Lung (tissue), 12 donors: Measurements from ENCODE around the gene ADAM12. TPM values are rescaled to one million over a fixed set of nuclear protein-coding genes. Genes with fewer than 3 reads are reported as not detected.

ENCODE experiments used
- ATAC-seq: fragments of 200-7000 bp; cut with Tn5 transposase; one replicate; pipeline ENCODE4 v1.9.1; 2020; ENCODE audit warnings: moderate number of reproducible peaks; ENCODE audit not compliant: insufficient read depth, low FRiP score
- DNase-seq, 3 donors: peaks; one replicate each; pipeline ENCODE4 v3.0.0-alpha.2; 2013 to 2017
- H3K27ac ChIP-seq, 2 donors: one replicate each; pipeline ENCODE4 v1.5.1; 2013; ENCODE audit warnings: mild to moderate bottlenecking in 2 of 2, moderate library complexity in 2 of 2, control low read depth in 1 of 2, inconsistent platforms in 1 of 2, low read depth in 1 of 2, low read length in 1 of 2
- H3K27me3 ChIP-seq, 3 donors: one replicate each; pipeline ENCODE4 v1.5.1; 2013; ENCODE audit warnings: low read length in 2 of 3; ENCODE audit not compliant: control insufficient read depth in 3 of 3, insufficient read depth in 3 of 3
- H3K36me3 ChIP-seq, 4 donors: one replicate each; pipeline ENCODE4 v1.5.1; 2013; ENCODE audit warnings: low read length in 4 of 4, mild to moderate bottlenecking in 1 of 4, moderate library complexity in 1 of 4; ENCODE audit not compliant: control insufficient read depth in 4 of 4, insufficient read depth in 4 of 4
- H3K4me1 ChIP-seq, 5 donors: one replicate each; pipeline ENCODE4 v1.5.1; 2013; ENCODE audit warnings: low read length in 5 of 5, mild to moderate bottlenecking in 2 of 5, moderate library complexity in 1 of 5; ENCODE audit not compliant: control insufficient read depth in 5 of 5, insufficient read depth in 5 of 5
- H3K4me3 ChIP-seq: one replicate; pipeline ENCODE4 v1.5.1; 2013; ENCODE audit warnings: mild to moderate bottlenecking, control low read depth, moderate library complexity
- H3K9ac ChIP-seq, 2 donors: one replicate each; pipeline ENCODE4 v1.5.1; 2013; ENCODE audit warnings: low read length in 2 of 2, control low read depth in 1 of 2; ENCODE audit not compliant: insufficient read depth in 1 of 2
- H3K9me3 ChIP-seq, 4 donors: one replicate each; pipeline ENCODE4 v1.5.1; 2013; ENCODE audit warnings: low read length in 3 of 4, mild to moderate bottlenecking in 1 of 4, moderate library complexity in 1 of 4; ENCODE audit not compliant: control insufficient read depth in 4 of 4, insufficient read depth in 3 of 4
- CTCF ChIP-seq: IDR thresholded peaks from 2 replicates; pipeline ENCODE4 v1.5.1; 2012; ENCODE audit warnings: mild to moderate bottlenecking; ENCODE audit errors: control extremely low read depth, extremely low read depth
- WGBS, 2 donors: extraction: QIAGEN DNeasy Blood & Tissue Kit; methylation state at CpG; one replicate each; pipeline ENCODE4 v1.1.7; 2013; 5-methylcytosine and 5-hydroxymethylcytosine counted together
- polyA plus RNA-seq, 2 donors: library from polyadenylated mRNA; stranded (reverse); fragments of 200-250 nt; gene quantifications; one replicate each; pipeline ENCODE4 v1.2.1, GENCODE V29; 2013
- total RNA-seq, 2 donors: library from RNA; depleted of rRNA in 1 of 2; stranded (reverse); fragments of >200 nt in 1 of 2; gene quantifications; one replicate each; pipeline ENCODE4 v1.2.1, GENCODE V29; 2014 to 2021
- donor health status: control.
- donor health status: control.
- donor health status: Bipolar disorder and iron deficiency.
- donor health status: healthy.
- donor health status: DM: yes; HTN: yes; CAD: no.

ADAM12 gene
- total and polyA plus RNA-seq, 4 donors = 0.16 to 5.8 (median 0.85) TPM

- no peak for ATAC-seq
- TF ChIP-seq CTCF = no peak
- H3K27ac ChIP-seq = no peak overlapping the region
These were observed 20.8 kb upstream of the ADAM12 start for GRCh38 chr10:126408953-126409641.

GRCh38 chr10:126407831-126408230, 19.6 kb upstream of the ADAM12 start:
- no peak for ATAC-seq
- Histone ChIP-seq H3K4me1 (peaks cover 0 to 14% (median 4%) of the 10 kb centered on the region in 5 donors), H3K27me3 (no peaks in the 10 kb centered on the region), H3K27ac (no peak overlapping the region), H3K36me3 (no peaks in the 10 kb centered on the region), H3K9me3 (peaks cover 0 to 4% (median 0%) of the 10 kb centered on the region in 4 donors), H3K9ac (no peak overlapping the region), H3K4me3 (no peak overlapping the region)
- WGBS, 2 donors = 87 to 89% methylated on average over 2 of the region's 2 CpGs
- no peak for DNase-seq
- TF ChIP-seq CTCF = no peak

More at GRCh38 chr10:126408953-126409641, 20.8 kb upstream of the ADAM12 start:
- Histone ChIP-seq H3K36me3 (no peaks in the 10 kb centered on the region), H3K27me3 (peaks cover 0 to 3% (median 0%) of the 10 kb centered on the region in 3 donors), H3K4me3 (no peak overlapping the region), H3K4me1 (peaks cover 0 to 1% (median 0%) of the 10 kb centered on the region in 5 donors), H3K9me3 (peaks cover 0 to 4% (median 0%) of the 10 kb centered on the region in 4 donors), H3K9ac (no peak overlapping the region)
- 37 to 51% methylated on average over 11 of the region's 11 CpGs for WGBS, 2 donors
- DNase-seq = no peak

- no peak for ATAC-seq
- H3K27me3 ChIP-seq = no peaks in the 10 kb centered on the region
- no peaks in the 10 kb centered on the region for H3K36me3 ChIP-seq
- H3K4me1 ChIP-seq = peaks cover 0 to 18% (median 4%) of the 10 kb centered on the region in 5 donors
- no peak overlapping the region for H3K4me3 ChIP-seq
- no peak overlapping the region for H3K9ac ChIP-seq
- 86 to 89% methylated on average over 6 of the region's 6 CpGs for WGBS, 2 donors
- peaks cover 0 to 2% (median 0%) of the 10 kb centered on the region in 4 donors for H3K9me3 ChIP-seq
- TF ChIP-seq CTCF = no peak
- no peak for DNase-seq
- H3K27ac ChIP-seq = no peak overlapping the region
These were observed 17.0 kb upstream of the ADAM12 start for GRCh38 chr10:126405239-126405775.
